A673 (cell line): ENCODE results near the gene ROBO2. TPM values are rescaled to one million over a fixed set of nuclear protein-coding genes. Genes with fewer than 3 reads are reported as not detected.

Experiments
- BruUV-seq: library from RNA; stranded (reverse); fragments of 400-500 nt; replicated peaks from 2 replicates; lab custom pipeline; 2021; lab: Mats Ljungman, UMichigan
- CTCF ChIA-PET: fragments of 300-600 bp; sonication (Branson Sonifier 250); formaldehyde crosslinking; loops from one replicate; lab custom pipeline; 2022; ENCODE audit warnings: antibody characterized with exemption; lab: Charles Lee
- POLR2A ChIA-PET: fragments of 300-600 bp; sonication (Branson Sonifier 250); formaldehyde crosslinking; loops from one replicate; lab custom pipeline; 2022; ENCODE audit warnings: antibody characterized with exemption; ENCODE audit not compliant: low non-redundant PET; lab: Charles Lee
- DNase-seq: peaks from one replicate; pipeline ENCODE4 v3.0.0-alpha.2; 2015; ENCODE audit warnings: low spot score
- H3K27ac ChIP-seq: fragments of 200-600 bp; sonication (generic); 2 replicates; pipeline ENCODE4 v1.5.1; 2016; ENCODE audit warnings: mixed run types, low read depth, mild to moderate bottlenecking, mixed read lengths, antibody characterized with exemption, low read length; ENCODE audit not compliant: poor library complexity, severe bottlenecking
- H3K27me3 ChIP-seq: fragments of 200-600 bp; sonication (generic); replicated peaks from 2 replicates; pipeline ENCODE4 v1.6.1; 2017; ENCODE audit warnings: mixed run types, low read depth, mild to moderate bottlenecking, mixed read lengths, antibody characterized with exemption, low read length; ENCODE audit not compliant: insufficient read depth, poor library complexity
- H3K36me3 ChIP-seq: fragments of 200-600 bp; sonication (generic); 2 replicates; pipeline ENCODE4 v1.6.1; 2016; ENCODE audit warnings: mixed run types, mild to moderate bottlenecking, mixed read lengths, antibody characterized with exemption, low read length; ENCODE audit not compliant: insufficient read depth, poor library complexity, severe bottlenecking
- H3K4me1 ChIP-seq: fragments of 200-600 bp; sonication (generic); 2 replicates; pipeline ENCODE4 v1.6.1; 2017; ENCODE audit warnings: mixed run types, mild to moderate bottlenecking, mixed read lengths, antibody characterized with exemption, low read length; ENCODE audit not compliant: insufficient read depth, poor library complexity, severe bottlenecking
- H3K4me3 ChIP-seq: fragments of 200-600 bp; sonication (generic); 2 replicates; pipeline ENCODE4 v1.5.1; 2016; ENCODE audit warnings: low read depth, mixed run types, mild to moderate bottlenecking, mixed read lengths, low read length; ENCODE audit not compliant: poor library complexity, severe bottlenecking
- H3K9me3 ChIP-seq: fragments of 200-600 bp; sonication (generic); 2 replicates; pipeline ENCODE4 v1.6.1; 2016; ENCODE audit warnings: mixed run types, low read depth, mild to moderate bottlenecking, mixed read lengths, antibody characterized with exemption, low read length; ENCODE audit not compliant: poor library complexity, severe bottlenecking
- CTCF ChIP-seq: fragments of 300-800, 200-600 bp; sonication (generic); conservative IDR thresholded peaks from 2 replicates; pipeline ENCODE4 v1.5.1; 2017; ENCODE audit warnings: low read depth, mild to moderate bottlenecking, antibody characterized with exemption, low read length, moderate library complexity, mixed read lengths
- EZH2 ChIP-seq: fragments of 200-600 bp; sonication (generic); IDR thresholded peaks from 2 replicates; pipeline ENCODE4 v1.6.1; 2017; ENCODE audit warnings: borderline replicate concordance, low read depth, mild to moderate bottlenecking, mixed read lengths, antibody characterized with exemption, low read length; ENCODE audit not compliant: poor library complexity, severe bottlenecking
- intact Hi-C: fragments of 100-400 bp; cut with micrococcal nuclease; formaldehyde crosslinking; loops from one replicate; pipeline ENCODE4 v1.10.0; 2022; ENCODE audit not compliant: unreplicated experiment
- total RNA-seq: library from RNA; stranded (reverse); gene quantifications from 2 replicates; pipeline ENCODE4 v1.2.3, GENCODE V29; 2021

ROBO2 gene
- total RNA-seq, 1 experiment from 2014 or later, result 17.5 TPM

- no peaks in the 10 kb centered on the region for H3K9me3 ChIP-seq
- no peak for TF ChIP-seq EZH2
- no peak for TF ChIP-seq CTCF
- peaks cover 40% of the 10 kb centered on the region for H3K4me1 ChIP-seq
- H3K27ac ChIP-seq, result peak overlapping the region; percentile 69
- ChIA-PET CTCF (no interaction called here), POLR2A (no interaction called here)
- DNase-seq, result peak; percentile 39
- H3K27me3 ChIP-seq, result no peaks in the 10 kb centered on the region
- intact Hi-C loops, result no loop called here
- no TSS peak for BruUV-seq
- no peak overlapping the region for H3K4me3 ChIP-seq
- no peaks in the 10 kb centered on the region for H3K36me3 ChIP-seq
These were observed 13.9 kb downstream of the ROBO2 start for GRCh38 chr3:77053795-77054194.

DNA sequence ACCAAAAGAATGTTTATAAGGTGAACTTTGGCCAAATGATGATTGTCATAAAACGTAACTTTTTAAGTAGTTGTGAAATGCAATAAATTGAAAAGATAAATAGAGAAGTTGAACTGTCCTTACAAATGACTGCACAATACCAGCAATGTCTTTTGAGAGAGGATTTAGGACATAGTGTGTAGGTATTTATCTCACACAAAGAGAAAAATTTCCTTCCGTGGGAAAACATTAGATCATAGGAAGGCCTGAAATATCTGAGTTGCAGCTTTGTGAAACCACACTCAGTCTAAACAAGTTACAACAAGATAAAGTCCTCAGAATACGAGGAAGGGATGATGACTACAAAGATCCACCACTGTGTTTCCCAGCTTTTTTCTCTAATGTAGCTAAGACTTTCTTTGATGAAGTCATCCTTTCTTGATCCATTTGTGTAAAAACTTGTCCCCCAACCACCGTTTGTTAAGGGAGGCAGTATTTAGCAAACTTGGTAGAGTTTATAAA lies 16.0 kb downstream of the ROBO2 start:
- H3K4me1 ChIP-seq, result peaks cover 40% of the 10 kb centered on the region
- no peak overlapping the region for H3K27ac ChIP-seq
- H3K9me3 ChIP-seq, result no peaks in the 10 kb centered on the region
- CTCF ChIA-PET, result no interaction called here
- no peaks in the 10 kb centered on the region for H3K27me3 ChIP-seq
- no peak for DNase-seq
- TF ChIP-seq CTCF, result no peak
- no peak for TF ChIP-seq EZH2
- no peak overlapping the region for H3K4me3 ChIP-seq
- POLR2A ChIA-PET, result no interaction called here
- no peaks in the 10 kb centered on the region for H3K36me3 ChIP-seq
- intact Hi-C loops, result no loop called here
- BruUV-seq, result no TSS peak

- Histone ChIP-seq H3K4me1 (peaks cover 20% of the 10 kb centered on the region), H3K9me3 (no peaks in the 10 kb centered on the region), H3K27me3 (no peaks in the 10 kb centered on the region), H3K27ac (no peak overlapping the region), H3K4me3 (no peak overlapping the region), H3K36me3 (no peaks in the 10 kb centered on the region)
- DNase-seq, result no peak
- no TSS peak for BruUV-seq
- ChIA-PET CTCF (no interaction called here), POLR2A (no interaction called here)
- TF ChIP-seq CTCF, result no peak
- no peak for TF ChIP-seq EZH2
- intact Hi-C loops, result no loop called here
These were observed 19.5 kb downstream of the ROBO2 start for GRCh38 chr3:77059354-77059753.
